Dermis blood vessel endothelial cell (primary cell): ENCODE results near the gene CDKN1C. TPM values are rescaled to one million over a fixed set of nuclear protein-coding genes. Genes with fewer than 3 reads are reported as not detected.

ENCODE experiments used
- DNase-seq: peaks from one replicate; pipeline ENCODE4 v3.0.0; 2010
- total RNA-seq: library from RNA; depleted of rRNA; stranded (reverse); fragments of >200 nt; gene quantifications from 2 replicates; pipeline ENCODE4 v1.2.3, GENCODE V29; 2014

The CDKN1C gene
- 37.2 and 53.8 TPM in 2 replicates for total RNA-seq

DNA sequence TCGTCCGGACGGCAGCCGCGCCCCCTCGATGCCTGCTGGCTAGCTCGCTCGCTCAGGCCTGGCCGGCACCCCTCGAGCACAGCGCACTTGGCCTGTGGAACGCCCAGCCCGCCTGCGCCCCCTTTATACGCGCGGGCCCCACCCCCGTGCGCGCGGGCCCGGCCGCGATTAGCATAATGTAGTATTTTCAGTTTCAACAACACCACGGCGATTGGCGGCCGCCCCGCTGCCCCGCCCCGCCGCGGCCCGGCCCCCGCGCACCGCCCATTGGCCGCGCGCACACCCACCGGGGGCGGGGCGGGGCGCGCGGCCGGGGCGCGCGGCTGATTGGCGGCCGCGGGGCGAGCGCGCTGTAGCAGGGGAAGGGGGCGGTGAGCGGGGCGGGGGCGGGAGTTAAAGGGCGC lies at the start of gene CDKN1C:
Gene CDKN1C, minus strand, starts transcription at position 98 of the 404 bp plus-strand sequence. CDS start 319 bp downstream, outside the sequence.
- DNase-seq, result peak; percentile 81

DNA sequence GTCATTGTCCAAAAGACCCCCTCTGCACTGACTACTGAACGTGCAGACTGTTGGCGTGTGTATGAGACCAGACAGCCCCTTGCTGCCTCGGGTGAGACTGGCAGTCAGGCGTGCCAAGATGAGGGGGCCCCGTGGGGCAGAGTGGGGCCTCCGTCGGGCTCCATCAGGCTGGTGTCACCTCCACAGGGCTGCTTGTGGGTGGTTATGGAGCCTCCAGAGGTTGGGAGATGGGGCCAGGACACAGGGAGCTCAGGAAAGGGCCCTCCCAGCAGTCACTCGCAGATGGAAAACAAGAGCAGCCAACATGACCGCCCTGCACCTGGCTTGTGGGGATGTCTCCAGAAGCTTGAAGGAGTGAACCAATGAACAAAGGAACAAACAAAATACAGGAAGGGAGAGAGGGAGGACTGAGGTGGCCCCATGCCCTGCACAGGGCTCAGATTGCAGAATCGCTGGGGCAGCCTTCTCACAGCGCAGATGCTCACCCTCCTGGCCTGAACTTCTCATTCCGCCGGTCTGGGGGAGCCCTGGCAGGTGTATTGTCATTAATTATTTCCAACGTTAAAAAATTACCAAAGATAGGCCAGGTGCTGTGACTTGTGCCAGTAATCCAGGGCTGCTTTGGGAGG lies 49.1 kb upstream of the CDKN1C start:
- no peak for DNase-seq

- DNase-seq, result no peak
These were observed 48.5 kb upstream of the CDKN1C start for GRCh38 chr11:2934021-2934550.

DNA sequence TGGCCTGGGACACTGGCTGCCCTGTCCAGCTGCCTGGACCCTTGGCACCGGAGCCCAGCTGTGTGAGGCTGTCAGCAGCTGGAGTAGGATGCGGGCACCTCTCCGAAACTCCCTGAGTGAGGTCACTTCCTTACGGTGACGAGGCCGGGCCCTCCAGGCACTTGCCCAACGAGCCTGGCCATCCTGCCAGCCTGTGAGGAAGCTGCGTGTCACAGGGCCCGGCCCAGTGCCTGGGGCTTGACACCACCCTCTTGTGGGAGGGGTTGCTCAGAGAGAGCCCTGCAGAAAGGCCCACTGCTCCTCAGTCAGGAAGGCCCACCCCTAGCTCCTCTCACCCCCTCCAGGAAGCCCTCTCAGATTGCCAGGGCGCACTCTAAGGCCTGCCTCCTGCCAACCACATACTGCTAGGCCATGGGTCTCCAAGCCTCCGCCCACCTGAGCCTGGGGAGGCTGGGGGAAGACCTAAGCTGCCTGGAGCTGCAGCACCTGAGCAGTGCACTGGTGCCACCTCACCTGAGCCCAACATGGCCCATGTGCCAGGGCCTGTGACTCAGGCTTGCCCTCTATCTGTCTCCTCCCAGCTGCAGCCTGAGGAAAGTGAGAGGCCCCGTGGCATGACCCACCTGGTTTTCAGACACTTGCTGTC lies 47.9 kb upstream of the CDKN1C start:
- peak; percentile 74 for DNase-seq

DNA sequence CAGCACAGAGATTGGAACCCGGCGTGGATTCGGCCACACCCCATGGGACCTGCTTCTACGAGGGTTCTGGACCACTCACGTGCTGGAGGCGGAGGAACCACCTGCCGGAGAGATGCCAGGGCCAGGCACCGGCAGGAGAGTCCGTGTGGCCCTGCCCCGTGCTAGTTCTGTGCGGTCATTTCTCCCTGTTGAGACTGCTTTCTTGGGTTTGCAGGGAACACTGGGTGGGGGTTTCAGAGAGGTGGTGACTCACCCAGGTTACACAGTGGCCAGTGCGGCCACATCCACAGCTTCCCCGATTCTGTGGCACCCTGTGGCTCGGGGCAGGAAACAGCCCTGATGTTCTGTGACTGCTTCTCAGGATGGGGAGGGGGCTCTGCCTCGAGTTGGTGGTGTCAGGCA lies 47.3 kb upstream of the CDKN1C start:
- peak; percentile 40 for DNase-seq

DNA sequence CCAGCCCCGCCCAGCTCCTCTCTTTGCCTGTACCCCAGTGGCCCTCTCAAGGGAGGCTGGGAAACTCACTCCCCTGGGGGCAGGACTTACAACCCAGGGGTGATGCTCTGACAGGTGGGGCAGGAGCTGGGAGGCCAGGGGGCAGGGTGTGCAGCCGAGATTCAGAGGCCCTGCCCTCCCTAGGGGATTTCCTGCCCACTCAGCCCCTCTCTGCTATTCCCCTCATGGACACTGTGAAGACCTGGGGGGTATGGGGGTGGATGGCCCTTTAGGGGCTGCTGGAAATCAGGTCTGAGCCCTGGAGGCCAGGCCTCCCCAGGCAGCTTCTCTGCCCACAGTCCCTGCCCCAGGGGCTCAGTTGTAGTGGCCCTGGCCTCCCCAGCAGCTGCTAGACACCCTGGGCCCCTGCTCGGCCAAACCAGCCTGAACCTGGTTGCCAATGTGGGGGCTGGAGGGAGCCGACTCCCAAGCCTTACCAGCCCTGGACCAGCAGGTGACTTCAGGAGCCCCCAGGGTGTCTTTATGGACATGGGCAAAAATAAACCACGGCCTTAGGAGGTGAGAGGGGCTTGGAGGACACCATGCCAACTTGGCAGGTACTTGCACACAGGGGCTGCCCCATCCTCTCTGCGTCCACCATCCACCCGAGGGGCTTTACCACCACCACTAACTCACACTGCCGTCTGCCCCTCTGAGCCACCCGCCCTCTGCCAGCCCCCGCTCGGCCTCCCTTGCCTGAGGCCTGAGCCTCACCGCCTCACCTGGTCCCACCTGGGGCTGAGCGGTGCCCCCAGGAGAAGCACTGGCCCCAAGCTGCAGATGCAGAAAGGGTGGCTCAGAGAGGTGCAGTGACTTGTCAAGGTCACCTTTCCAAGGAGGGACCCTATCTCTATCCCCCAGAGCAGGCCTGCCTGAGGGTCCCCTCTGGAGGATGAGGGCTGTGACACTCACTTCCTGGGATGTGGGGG lies 46.5 kb upstream of the CDKN1C start:
- no peak for DNase-seq

GRCh38 chr11:2931420-2931746 lies 45.8 kb upstream of the CDKN1C start:
- DNase-seq, result no peak

DNA sequence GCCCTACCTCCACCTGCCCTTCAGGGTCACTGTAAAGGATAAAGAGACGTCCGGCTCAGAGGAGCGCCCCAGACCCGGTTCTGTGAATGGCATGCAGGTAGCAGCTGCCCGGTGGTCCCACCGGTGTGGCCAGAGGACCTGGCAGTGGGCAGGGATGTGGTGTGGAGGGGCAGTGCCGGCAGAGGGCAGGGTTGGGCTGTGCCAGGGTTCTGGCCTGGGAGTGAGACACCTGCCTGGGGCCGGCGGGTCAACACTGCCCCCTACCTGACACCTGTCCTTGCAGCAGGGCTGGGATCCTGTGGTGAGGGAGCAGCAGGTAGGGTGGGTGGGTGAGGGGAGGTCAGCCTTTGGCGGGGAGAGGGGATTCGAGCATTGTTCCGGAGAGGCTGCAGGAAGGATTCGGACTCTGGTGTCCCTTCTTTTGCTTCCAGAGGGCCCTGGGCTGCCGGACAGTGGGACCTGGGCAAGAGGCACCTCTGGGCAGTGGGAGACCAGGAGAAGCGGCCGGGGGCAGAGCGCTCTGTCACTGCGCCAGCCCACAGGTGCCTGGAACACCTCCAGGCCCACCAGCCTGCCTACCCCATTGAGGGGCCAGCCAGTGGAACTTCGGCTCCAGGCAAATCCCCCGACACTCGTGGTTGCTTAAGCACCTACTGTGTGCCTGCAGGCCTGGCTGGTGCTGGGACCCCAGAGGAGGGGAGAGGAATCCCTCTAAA lies 45.3 kb upstream of the CDKN1C start:
- DNase-seq, result peak; percentile 82

DNA sequence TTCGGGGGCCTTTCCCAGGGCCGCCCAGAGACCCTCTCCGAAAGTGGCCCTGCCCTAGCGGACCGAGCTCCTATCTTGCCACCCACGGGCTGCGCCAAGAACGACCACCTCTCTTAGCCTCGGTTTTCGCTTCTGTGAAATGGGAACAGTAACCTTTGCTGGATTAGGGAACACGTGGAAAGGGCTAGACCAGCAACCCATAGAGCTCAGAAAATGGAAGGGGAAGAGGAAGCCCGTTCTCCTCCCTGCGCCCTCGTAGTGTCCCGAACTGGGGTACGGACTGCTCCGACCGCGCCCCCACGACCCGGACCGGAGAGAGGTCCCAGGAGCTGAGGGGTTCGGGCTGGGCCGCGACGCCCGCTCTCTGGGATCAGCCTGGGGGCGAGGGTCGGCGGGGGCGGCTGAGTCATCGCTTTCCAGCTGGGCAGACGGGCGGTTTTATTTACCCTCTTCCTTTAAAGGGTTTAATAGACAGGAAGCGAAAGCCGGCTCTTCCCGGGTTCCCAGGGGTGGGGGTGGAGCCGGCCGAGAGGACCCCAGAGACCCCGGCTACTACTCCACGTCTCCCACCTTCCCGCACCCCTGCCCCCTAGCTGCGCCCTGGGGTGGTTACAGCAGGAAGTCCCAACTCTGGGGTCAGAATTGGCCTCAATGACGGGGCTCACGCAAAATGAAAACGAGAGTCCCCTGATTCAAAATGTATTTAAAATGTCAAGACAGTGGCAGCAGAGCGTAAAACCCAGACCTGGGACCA lies 44.6 kb upstream of the CDKN1C start:
- peak; percentile 52 for DNase-seq

DNA sequence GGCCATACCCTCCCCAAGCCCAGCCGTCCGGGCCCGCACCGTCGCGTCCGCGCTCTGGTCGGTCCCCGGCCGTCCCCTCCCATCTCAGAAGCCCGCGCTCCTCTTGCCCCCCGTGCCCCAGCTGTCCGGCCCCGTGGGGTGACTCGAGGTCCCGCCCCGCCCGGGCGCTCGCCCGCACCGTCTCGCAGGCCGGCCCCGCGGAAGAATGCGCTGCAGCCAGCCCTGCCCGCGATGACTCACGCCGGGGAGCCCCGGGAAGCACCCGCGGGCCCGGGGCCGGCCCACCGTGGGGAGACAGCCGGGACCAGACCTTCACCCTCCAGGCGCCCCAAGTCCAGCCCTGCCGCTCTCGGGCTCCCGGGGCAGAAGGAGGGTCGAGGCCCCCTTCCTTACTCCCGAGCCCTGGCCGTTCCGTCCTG lies 44.0 kb upstream of the CDKN1C start:
- peak; percentile 68 for DNase-seq

DNA sequence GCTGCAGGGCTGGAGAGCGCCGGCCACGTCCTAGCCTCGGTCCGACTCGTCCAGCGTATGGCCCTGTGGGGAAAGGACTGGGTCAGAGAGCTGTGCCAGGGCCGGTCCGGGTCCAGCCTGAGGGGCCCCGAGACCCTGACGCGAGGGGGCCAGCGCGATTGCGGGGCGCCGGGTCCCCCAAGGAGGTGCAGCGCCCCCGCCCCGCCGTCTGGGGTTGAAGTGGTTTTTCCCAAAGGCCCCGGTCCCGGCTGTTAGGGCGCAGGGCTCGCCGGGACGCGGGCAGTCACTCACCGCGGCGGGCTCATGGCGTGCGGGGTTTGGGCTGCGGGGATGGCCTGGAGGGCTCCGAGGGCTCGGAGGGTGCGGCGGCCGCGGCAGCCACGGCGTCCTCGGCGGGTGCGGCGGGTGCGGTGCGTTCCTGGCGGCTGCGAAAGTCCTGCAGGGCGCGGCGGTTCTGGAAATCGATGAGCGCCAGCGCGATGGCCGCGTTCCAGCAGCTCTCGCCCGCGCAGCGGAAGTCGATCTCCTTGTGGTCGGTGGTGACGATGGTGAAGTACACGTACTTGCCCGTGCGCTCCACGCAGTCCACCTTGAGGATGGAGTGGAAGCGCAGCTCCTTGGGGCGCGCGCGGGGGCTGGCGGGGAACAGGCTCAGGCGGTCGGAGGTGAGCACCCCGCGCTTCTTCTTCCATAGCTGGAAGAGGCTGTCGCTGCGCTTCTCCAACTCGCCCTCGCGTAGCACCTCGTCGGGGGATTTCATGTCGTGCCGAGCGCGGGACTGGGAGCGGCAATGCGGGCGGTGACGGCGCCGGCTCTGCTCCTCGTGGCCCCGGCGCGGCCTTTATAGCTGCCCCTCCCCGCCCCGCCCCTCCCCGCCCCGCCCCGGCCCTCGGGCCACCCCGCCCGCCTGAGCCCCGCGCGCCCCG lies 43.3 kb upstream of the CDKN1C start, which contains the start of gene PHLDA2:
Gene PHLDA2, minus strand, starts transcription at position 816 of the 926 bp plus-strand sequence. Its CDS starts 56 bp downstream, at position 760.
- DNase-seq, result peak; percentile 69

GRCh38 chr11:2927851-2928604 lies 42.5 kb upstream of the CDKN1C start:
- DNase-seq, result peak; percentile 52

DNA sequence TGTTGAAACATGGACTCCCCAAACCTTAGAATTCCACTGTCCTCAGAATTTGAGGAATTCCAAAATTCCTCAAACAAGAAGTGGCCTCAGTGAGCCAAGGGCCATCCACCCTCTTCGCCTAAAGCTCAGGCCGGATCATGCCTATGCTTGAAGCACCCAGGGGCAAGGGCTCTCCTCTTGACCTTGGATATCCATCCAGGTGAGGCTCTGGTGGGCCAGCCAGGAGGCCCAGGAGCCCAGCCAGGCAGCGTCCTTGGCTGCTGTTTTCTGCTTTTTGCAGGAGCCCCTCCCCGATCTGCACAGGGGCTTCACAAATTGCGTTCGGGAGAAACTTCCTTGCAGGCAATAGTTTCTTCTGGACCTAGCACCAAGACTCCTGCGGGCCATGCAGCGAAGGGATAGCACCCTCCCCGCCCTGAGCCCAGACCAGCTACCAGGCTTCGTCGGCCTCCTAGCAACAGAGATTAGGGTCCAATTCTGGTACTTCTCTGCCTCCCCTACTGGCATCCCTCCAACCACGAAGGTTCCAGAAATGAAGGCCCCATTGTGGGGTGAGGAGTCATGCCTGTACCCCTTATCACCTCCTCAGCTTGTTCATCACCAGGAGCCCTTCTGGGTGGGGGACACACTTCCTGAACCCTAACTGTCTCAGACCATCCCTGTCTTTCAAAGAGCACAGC lies 41.7 kb upstream of the CDKN1C start:
- DNase-seq, result no peak

GRCh38 chr11:2926611-2927051 lies 41.1 kb upstream of the CDKN1C start:
- no peak for DNase-seq

DNA sequence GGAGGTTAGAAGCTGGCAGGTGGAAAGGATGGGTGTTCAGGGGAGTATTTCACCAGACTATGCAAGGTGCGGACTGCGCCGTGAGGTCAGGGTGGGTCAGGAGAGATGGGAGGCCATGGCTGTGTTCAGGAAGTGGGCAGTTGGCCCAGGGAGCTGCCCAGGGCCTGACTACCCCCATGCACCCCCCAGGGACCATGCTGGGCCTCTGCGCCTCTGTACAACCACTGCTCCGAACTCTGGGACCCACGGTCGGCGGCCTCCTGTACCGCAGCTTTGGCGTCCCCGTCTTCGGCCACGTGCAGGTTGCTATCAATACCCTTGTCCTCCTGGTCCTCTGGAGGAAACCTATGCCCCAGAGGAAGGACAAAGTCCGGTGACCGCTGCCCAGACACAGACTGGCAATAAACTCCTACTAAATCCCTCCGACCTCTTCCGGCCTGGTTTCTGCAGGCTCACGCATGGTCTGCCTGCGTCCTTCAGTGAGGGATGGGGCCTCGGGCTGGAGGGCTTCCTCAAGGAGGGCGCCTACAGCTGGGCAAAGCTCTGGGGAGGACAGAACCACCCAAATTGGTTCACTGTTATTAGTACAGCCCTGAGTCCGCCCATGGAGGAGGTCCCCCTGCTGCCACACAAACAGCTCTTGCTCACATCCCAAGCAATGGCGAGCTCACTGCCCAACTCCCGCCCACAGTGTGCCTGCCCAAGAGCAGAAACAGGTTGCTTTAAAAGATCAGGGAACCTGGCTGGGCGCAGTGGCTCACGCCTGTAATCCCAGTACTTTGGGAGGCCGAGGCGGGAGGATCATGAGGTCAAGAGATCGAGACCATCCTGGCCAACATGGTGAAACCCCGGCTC lies 39.5 kb upstream of the CDKN1C start:
- no peak for DNase-seq

DNA sequence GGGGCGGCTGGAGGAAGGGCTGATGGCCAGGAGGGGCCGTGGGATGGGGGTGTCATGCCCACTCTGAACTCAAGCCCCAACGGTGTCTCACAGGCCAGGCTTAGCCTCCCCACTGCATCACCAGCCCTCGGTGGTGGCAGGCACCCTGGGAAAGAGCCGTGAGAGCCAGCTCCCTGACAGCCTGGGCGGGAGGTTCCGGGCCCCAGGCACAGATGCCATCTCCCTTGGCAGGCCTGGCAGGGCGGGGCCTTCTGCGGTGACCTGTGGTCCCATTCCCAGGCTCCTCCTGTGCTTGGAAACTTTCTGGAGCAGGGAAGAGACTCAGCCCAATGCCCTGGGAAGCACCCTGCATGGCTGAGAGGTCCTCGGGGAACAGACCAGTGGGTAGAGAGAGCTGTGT lies 38.8 kb upstream of the CDKN1C start:
- DNase-seq, result no peak

DNA sequence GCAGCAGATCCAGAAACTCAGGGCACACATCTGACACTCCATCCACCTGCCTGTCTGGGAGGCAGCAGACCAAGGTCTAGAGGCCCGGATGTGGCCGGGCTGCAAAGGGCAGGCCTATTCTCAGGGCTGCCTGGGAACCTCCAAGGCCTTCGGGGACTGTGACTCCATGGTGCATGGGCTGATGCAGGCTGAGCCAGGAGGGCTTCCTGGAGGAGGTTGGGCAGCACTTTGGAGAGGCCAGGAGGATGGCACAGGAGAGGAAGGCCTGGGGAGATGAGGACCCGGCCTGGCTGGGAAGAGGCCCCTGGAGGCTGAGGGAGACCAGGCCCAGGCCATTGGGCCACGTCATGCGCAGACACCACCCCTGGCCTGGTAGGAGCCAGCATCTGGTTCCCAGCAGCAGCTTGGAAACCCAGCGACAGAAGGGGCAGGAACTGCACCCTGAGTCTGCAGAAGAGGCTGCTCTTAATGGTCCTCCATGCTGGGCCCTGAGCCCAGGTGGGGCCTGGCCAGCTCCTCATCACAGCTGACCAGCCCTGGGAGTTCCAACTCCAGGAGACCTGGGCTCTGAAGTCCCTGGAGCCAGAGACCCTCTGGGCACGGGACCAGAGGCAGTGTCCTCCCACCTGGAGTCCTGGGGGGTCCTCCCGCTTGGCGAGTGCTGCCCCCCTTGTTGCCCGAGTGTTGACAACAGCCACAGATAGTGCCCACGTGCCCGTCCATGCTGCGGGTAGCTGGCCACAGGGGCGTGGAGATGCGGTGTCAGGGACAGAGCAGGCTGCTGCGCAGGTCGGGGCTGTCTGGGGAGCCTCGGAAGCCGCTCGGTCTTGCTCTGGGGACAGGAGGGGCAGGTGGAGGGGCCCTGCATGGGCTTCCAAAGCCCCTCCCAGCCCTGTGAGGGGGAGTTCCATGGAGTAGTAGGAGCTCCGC lies 38.1 kb upstream of the CDKN1C start:
- DNase-seq, result no peak
